GM12878 (cell line): ENCODE measurements around the gene IGSF6.

Source experiments
- BRCA1 ChIP-seq: IDR thresholded peaks from 2 replicates; pipeline ENCODE4 v1.6.1; 2011; ENCODE audit warnings: low read depth, low read length, improper control_type of control experiment
- CEBPB ChIP-seq, 2 experiments: fragments of 150-350 bp in 1 of 2; IDR thresholded peaks; 2 replicates each; pipeline ENCODE4 v1.6.1; 2012 to 2014; ENCODE audit warnings: low read depth in 2 of 2, low read length in 2 of 2, borderline replicate concordance in 1 of 2, inconsistent platforms in 1 of 2
- CHD4 ChIP-seq: fragments of 200-600 bp; sonication (generic); IDR thresholded peaks from 2 replicates; pipeline ENCODE4 v1.6.1; 2016; ENCODE audit warnings: mild to moderate bottlenecking
- EZH2 ChIP-seq: IDR thresholded peaks from 2 replicates; pipeline ENCODE4 v1.6.1; 2012; ENCODE audit warnings: low read depth, mild to moderate bottlenecking, control low read depth, inconsistent platforms, low read length, borderline replicate concordance; ENCODE audit not compliant: control insufficient read depth
- JUNB ChIP-seq: IDR thresholded peaks from 2 replicates; pipeline ENCODE4 v1.6.1; 2016; ENCODE audit warnings: antibody characterized with exemption, mild to moderate bottlenecking
- POLR2A ChIP-seq: IDR thresholded peaks from 2 replicates; pipeline ENCODE4 v1.6.1; 2011; ENCODE audit warnings: low read depth, mild to moderate bottlenecking, low read length
- SIX5 ChIP-seq: IDR thresholded peaks from 2 replicates; pipeline ENCODE4 v1.6.1; 2011; ENCODE audit warnings: mild to moderate bottlenecking, low read depth, low read length, moderate library complexity; ENCODE audit not compliant: severe bottlenecking
- SMC3 ChIP-seq: IDR thresholded peaks from 2 replicates; pipeline ENCODE4 v1.6.1; 2011; ENCODE audit warnings: low read length, improper control_type of control experiment, borderline replicate concordance
- SUZ12 ChIP-seq: fragments of 200-600 bp; sonication (generic); IDR thresholded peaks from one replicate; pipeline ENCODE4 v1.6.1; 2018; ENCODE audit warnings: antibody characterized with exemption, mild to moderate bottlenecking; ENCODE audit not compliant: unreplicated experiment
- TCF3 ChIP-seq: IDR thresholded peaks from 2 replicates; pipeline ENCODE4 v1.6.1; 2012; ENCODE audit warnings: low read depth, mild to moderate bottlenecking, low read length, borderline replicate concordance; ENCODE audit not compliant: insufficient read depth
- USF2 ChIP-seq: IDR thresholded peaks from 2 replicates; pipeline ENCODE4 v1.6.1; 2011; ENCODE audit warnings: low read depth, low read length, improper control_type of control experiment, borderline replicate concordance
- ZBTB33 ChIP-seq: fragments of 450-650 bp; IDR thresholded peaks from 2 replicates; pipeline ENCODE4 v1.6.1; 2017; ENCODE audit warnings: mild to moderate bottlenecking
- TF ChIP-seq, protein P1 (sequence below), 3 experiments: IDR thresholded peaks in 2 of 3; conservative IDR thresholded peaks in 1 of 3; 2 replicates each; pipeline ENCODE4 v1.5.1; 2011; ENCODE audit warnings: low read depth in 3 of 3, low read length in 3 of 3, mild to moderate bottlenecking in 3 of 3, control low read depth in 2 of 3, moderate library complexity in 2 of 3, inconsistent platforms in 1 of 3, mixed read lengths in 1 of 3; ENCODE audit not compliant: control insufficient read depth in 2 of 3, insufficient read depth in 1 of 3; ENCODE audit errors: extremely low read depth in 1 of 3
- TF ChIP-seq, protein P2 (sequence below): IDR thresholded peaks from 2 replicates; pipeline ENCODE4 v1.6.1; 2012; ENCODE audit warnings: mild to moderate bottlenecking, low read depth, low read length

- TF ChIP-seq, protein P1, sequence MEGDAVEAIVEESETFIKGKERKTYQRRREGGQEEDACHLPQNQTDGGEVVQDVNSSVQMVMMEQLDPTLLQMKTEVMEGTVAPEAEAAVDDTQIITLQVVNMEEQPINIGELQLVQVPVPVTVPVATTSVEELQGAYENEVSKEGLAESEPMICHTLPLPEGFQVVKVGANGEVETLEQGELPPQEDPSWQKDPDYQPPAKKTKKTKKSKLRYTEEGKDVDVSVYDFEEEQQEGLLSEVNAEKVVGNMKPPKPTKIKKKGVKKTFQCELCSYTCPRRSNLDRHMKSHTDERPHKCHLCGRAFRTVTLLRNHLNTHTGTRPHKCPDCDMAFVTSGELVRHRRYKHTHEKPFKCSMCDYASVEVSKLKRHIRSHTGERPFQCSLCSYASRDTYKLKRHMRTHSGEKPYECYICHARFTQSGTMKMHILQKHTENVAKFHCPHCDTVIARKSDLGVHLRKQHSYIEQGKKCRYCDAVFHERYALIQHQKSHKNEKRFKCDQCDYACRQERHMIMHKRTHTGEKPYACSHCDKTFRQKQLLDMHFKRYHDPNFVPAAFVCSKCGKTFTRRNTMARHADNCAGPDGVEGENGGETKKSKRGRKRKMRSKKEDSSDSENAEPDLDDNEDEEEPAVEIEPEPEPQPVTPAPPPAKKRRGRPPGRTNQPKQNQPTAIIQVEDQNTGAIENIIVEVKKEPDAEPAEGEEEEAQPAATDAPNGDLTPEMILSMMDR (IDR thresholded peaks at IDR 0.05 in 2 of 3, conservative IDR thresholded peaks at IDR 0.05 in 1 of 3; ENCODE audit: control insufficient read depth in 2 of 3, extremely low read depth in 1 of 3, insufficient read depth in 1 of 3, low read depth in 3 of 3, low read length in 3 of 3) = no peak
- TF ChIP-seq, protein P2, sequence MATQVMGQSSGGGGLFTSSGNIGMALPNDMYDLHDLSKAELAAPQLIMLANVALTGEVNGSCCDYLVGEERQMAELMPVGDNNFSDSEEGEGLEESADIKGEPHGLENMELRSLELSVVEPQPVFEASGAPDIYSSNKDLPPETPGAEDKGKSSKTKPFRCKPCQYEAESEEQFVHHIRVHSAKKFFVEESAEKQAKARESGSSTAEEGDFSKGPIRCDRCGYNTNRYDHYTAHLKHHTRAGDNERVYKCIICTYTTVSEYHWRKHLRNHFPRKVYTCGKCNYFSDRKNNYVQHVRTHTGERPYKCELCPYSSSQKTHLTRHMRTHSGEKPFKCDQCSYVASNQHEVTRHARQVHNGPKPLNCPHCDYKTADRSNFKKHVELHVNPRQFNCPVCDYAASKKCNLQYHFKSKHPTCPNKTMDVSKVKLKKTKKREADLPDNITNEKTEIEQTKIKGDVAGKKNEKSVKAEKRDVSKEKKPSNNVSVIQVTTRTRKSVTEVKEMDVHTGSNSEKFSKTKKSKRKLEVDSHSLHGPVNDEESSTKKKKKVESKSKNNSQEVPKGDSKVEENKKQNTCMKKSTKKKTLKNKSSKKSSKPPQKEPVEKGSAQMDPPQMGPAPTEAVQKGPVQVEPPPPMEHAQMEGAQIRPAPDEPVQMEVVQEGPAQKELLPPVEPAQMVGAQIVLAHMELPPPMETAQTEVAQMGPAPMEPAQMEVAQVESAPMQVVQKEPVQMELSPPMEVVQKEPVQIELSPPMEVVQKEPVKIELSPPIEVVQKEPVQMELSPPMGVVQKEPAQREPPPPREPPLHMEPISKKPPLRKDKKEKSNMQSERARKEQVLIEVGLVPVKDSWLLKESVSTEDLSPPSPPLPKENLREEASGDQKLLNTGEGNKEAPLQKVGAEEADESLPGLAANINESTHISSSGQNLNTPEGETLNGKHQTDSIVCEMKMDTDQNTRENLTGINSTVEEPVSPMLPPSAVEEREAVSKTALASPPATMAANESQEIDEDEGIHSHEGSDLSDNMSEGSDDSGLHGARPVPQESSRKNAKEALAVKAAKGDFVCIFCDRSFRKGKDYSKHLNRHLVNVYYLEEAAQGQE = no peak
- TF ChIP-seq BRCA1 = no peak
- TF ChIP-seq EZH2 = no peak
- TF ChIP-seq CHD4 = no peak
- no peak for TF ChIP-seq CEBPB (IDR thresholded peaks at IDR 0.05; ENCODE audit: borderline replicate concordance in 1 of 2, low read depth in 2 of 2, low read length in 2 of 2)
- no peak for TF ChIP-seq ZBTB33
- TF ChIP-seq USF2 = no peak
- no peak for TF ChIP-seq TCF3
- TF ChIP-seq POLR2A = no peak
- TF ChIP-seq SIX5 = no peak
- no peak for TF ChIP-seq SMC3
- TF ChIP-seq JUNB = no peak
- no peak for TF ChIP-seq SUZ12
Observed at GRCh38 chr16:21620592-21620991, 31.8 kb downstream of the IGSF6 start.
